HepG2 (cell line): Measurements from ENCODE around the gene CGB3. TPM values are rescaled to one million over a fixed set of nuclear protein-coding genes. Genes with fewer than 3 reads are reported as not detected.

Experiments used
- ATAC-seq: fragments of 200-7000 bp; cut with Tn5 transposase; 3 replicates; pipeline ENCODE4 v1.9.1; 2020; ENCODE audit warnings: mild to moderate bottlenecking, moderate library complexity
- BruUV-seq: library from RNA; stranded (reverse); fragments of 400-500 nt; replicated peaks from 2 replicates; lab custom pipeline; 2021; lab: Mats Ljungman, UMichigan
- CTCF ChIA-PET: fragments of 300-600 bp; formaldehyde crosslinking; extraction: SDS; loops from one replicate; lab custom pipeline; 2021; ENCODE audit warnings: low total read pairs, inconsistent platforms, low intra/inter-chr PET ratio; lab: Yijun Ruan, JAX
- POLR2A ChIA-PET: fragments of 350-600 bp; sonication (Branson Sonifier 250); formaldehyde crosslinking; loops from one replicate; lab custom pipeline; 2020; ENCODE audit warnings: antibody characterized with exemption, inconsistent platforms; lab: Yijun Ruan, JAX
- DNase-seq: peaks from one replicate; pipeline ENCODE4 v3.0.0-alpha.2; 2015; ENCODE audit warnings: low spot score
- FAIRE-seq: peaks from 3 replicates; lab custom pipeline; 2011; peaks lifted over from hg19 to GRCh38; lab: Jason Lieb, UNC
- H2AFZ ChIP-seq: one replicate; pipeline ENCODE4 v1.6.1; 2011; ENCODE audit warnings: low read length, inconsistent platforms
- H3K27ac ChIP-seq: fragments of 300-600 bp; 3 replicates; pipeline ENCODE4 v1.8.0; 2011; ENCODE audit warnings: mixed run types, mild to moderate bottlenecking, mixed read lengths, low read length, inconsistent platforms; ENCODE audit not compliant: insufficient read depth; ENCODE audit errors: extremely low read length
- H3K27me3 ChIP-seq, 2 experiments: fragments of 200-600 bp in 1 of 2; 2 replicates in 1 of 2; 3 replicates in 1 of 2; pipeline versions ENCODE4 v1.6.0 to v1.8.0; 2011; ENCODE audit warnings: low read length in 2 of 2, mild to moderate bottlenecking in 2 of 2, moderate library complexity in 2 of 2, inconsistent platforms in 1 of 2; ENCODE audit not compliant: insufficient read depth in 2 of 2, control insufficient read depth in 1 of 2
- H3K36me3 ChIP-seq, 2 experiments: fragments of 200-600 bp in 1 of 2; replicated peaks in 1 of 2; 2 replicates in 1 of 2; 3 replicates in 1 of 2; pipeline versions ENCODE4 v1.5.1 to v1.8.0; 2011; ENCODE audit warnings: low read length in 2 of 2, inconsistent platforms in 1 of 2; ENCODE audit not compliant: insufficient read depth in 2 of 2, control insufficient read depth in 1 of 2
- H3K4me1 ChIP-seq: 2 replicates; pipeline ENCODE4 v1.5.1; 2012; ENCODE audit warnings: low read length, inconsistent platforms; ENCODE audit not compliant: insufficient read depth
- H3K4me2 ChIP-seq: 2 replicates; pipeline ENCODE4 v1.6.0; 2011; ENCODE audit warnings: low read depth, low read length, inconsistent platforms
- H3K4me3 ChIP-seq, 3 experiments: fragments of 200-600 bp in 1 of 3; sonication (generic), shearing (Covaris generic) in 1 of 3; replicated peaks in 1 of 3; 2 replicates each; pipeline ENCODE4 v1.5.1; 2011 to 2016; ENCODE audit warnings: low read length in 3 of 3, inconsistent platforms in 2 of 3, low read depth in 2 of 3, mild to moderate bottlenecking in 2 of 3, control low read depth in 1 of 3, mixed read lengths in 1 of 3; ENCODE audit not compliant: insufficient read depth in 1 of 3
- H3K79me2 ChIP-seq: one replicate; pipeline ENCODE4 v1.6.1; 2011; ENCODE audit warnings: low read length, inconsistent platforms; ENCODE audit not compliant: insufficient read depth
- H3K9ac ChIP-seq: 2 replicates; pipeline ENCODE4 v1.6.0; 2011; ENCODE audit warnings: mild to moderate bottlenecking, low read depth, low read length, inconsistent platforms; ENCODE audit not compliant: insufficient read depth
- H3K9me3 ChIP-seq: 2 replicates; pipeline ENCODE4 v1.5.1; 2012; ENCODE audit warnings: mild to moderate bottlenecking, low read length
- H4K20me1 ChIP-seq: 2 replicates; pipeline ENCODE4 v1.6.0; 2011; ENCODE audit warnings: inconsistent platforms, mild to moderate bottlenecking, low read length, moderate library complexity; ENCODE audit not compliant: insufficient read depth
- HDAC6 ChIP-seq: fragments of 200-600 bp; sonication (generic); IDR thresholded peaks from 2 replicates; pipeline ENCODE4 v1.7.0; 2017; ENCODE audit warnings: mild to moderate bottlenecking, antibody characterized with exemption, low read length, low read depth
- HNF1B ChIP-seq: sonication (generic); formaldehyde crosslinking; IDR thresholded peaks from 2 replicates; pipeline ENCODE4 v1.5.1; 2020; ENCODE audit warnings: mild to moderate bottlenecking, moderate library complexity, missing genetic modification reagents
- HOXA7 ChIP-seq: sonication (generic); formaldehyde crosslinking; IDR thresholded peaks from 2 replicates; pipeline ENCODE4 v1.8.1; 2022; ENCODE audit warnings: mild to moderate bottlenecking, missing genetic modification reagents, moderate library complexity
- KDM6A ChIP-seq: IDR thresholded peaks from 2 replicates; pipeline ENCODE4 v1.6.1; 2016; ENCODE audit warnings: low read depth
- NFYC ChIP-seq: IDR thresholded peaks from 2 replicates; pipeline ENCODE4 v1.6.1; 2016; ENCODE audit warnings: missing genetic modification reagents, missing compliant biosample characterization
- SCMH1 ChIP-seq: sonication (generic); formaldehyde crosslinking; IDR thresholded peaks from 2 replicates; pipeline ENCODE4 v1.9.0; 2021; ENCODE audit warnings: missing genetic modification reagents, mild to moderate bottlenecking, borderline replicate concordance
- SKI ChIP-seq: fragments of 450-650 bp; IDR thresholded peaks from one replicate; pipeline ENCODE4 v1.6.1; 2018; ENCODE audit warnings: mild to moderate bottlenecking; ENCODE audit not compliant: partially characterized antibody
- ZMYM4 ChIP-seq: sonication (generic); formaldehyde crosslinking; IDR thresholded peaks from 2 replicates; pipeline ENCODE4 v1.8.1; 2023; ENCODE audit warnings: mild to moderate bottlenecking, missing genetic modification reagents
- ZNF550 ChIP-seq: sonication (generic); formaldehyde crosslinking; IDR thresholded peaks from 2 replicates; pipeline ENCODE4 v1.4.0; 2020; ENCODE audit warnings: mild to moderate bottlenecking, missing genetic modification reagents, borderline replicate concordance
- WGBS: methylation state at CpG from one replicate; pipeline ENCODE4 v1.1.6; 2017; ENCODE audit warnings: low lambda C conversion rate; 5-methylcytosine and 5-hydroxymethylcytosine counted together
- in situ Hi-C: cut with HindIII; loops from 2 replicates; pipeline ENCODE4 v1.10.0; 2017; ENCODE audit warnings: low pct_unique_long_range_greater_than_20kb; ENCODE audit not compliant: extremely low pct_ligation_motif_present
- intact Hi-C: fragments of 100-400 bp; cut with micrococcal nuclease; formaldehyde crosslinking; loops from one replicate; pipeline ENCODE4 v1.10.0; 2022; ENCODE audit not compliant: unreplicated experiment
- polyA plus RNA-seq, 8 experiments: library from polyadenylated mRNA; depleted of rRNA in 3 of 8; stranded (reverse) in 7 of 8; unstranded in 1 of 8; fragments of >200 nt; fragmentation: Illumina TruSeq in 4 of 8; extraction: Trizol in 4 of 8; gene quantifications; 2 replicates each; pipeline versions ENCODE4 v1.2.1 to v1.2.3, GENCODE V29; 2011 to 2016; ENCODE audit warnings: low read depth in 4 of 8, missing spikeins in 1 of 8, mixed read lengths in 1 of 8; ENCODE audit not compliant: insufficient read depth in 1 of 8
- total RNA-seq, 5 experiments: library from RNA; depleted of rRNA; stranded (reverse); fragments of >200 nt; fragmentation: Illumina TruSeq; extraction: Trizol; gene quantifications; 2 replicates each; pipeline ENCODE4 v1.2.3, GENCODE V29; 2016; ENCODE audit warnings: low read depth in 1 of 5
- TF ChIP-seq, protein P1 (sequence below): IDR thresholded peaks from 2 replicates; pipeline ENCODE4 v1.6.1; 2016
- TF ChIP-seq, protein P2 (sequence below): sonication (generic); formaldehyde crosslinking; IDR thresholded peaks from 2 replicates; pipeline ENCODE4 v1.4.0; 2020; ENCODE audit warnings: missing genetic modification reagents
- TF ChIP-seq, protein P3 (sequence below): sonication (generic); formaldehyde crosslinking; IDR thresholded peaks from 2 replicates; pipeline ENCODE4 v1.5.1; 2020; ENCODE audit warnings: mild to moderate bottlenecking, missing genetic modification reagents, moderate library complexity

Gene CGB3
- total and polyA plus RNA-seq, 2 of the 13 experiments (the other 11 are each of a cell fraction or from before 2014, with no cell fraction given) = not detected

DNA sequence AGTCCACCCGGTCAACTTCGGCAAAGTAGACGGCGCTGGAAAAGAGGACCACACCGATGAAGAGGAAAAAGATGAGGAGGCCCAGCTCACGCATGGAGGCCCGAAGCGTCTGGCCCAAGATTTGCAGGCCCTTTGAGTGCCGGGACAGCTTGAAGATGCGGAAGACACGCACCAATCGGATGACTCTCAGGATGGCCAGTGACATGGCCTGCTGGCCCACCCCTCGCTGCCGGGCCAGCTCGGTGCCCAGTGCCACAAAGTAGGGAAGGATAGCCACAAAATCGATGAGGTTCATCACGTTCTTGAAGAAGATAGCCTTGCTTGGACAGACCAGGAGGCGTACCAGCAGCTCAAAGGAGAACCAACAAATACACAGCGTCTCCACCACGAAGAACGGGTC, 46.3 kb upstream of the CGB3 start:
- H3K36me3 ChIP-seq = no peaks in the 10 kb centered on the region
- WGBS = 82% methylated on average over 21 of the region's 21 CpGs
- FAIRE-seq = no peak

More for the DNA sequence above, 46.3 kb upstream of the CGB3 start:
- H3K27me3 ChIP-seq = peaks cover 3 to 41% of the 10 kb centered on the region in 2 experiments
- POLR2A ChIA-PET = no interaction called here
- H3K4me3 ChIP-seq = no peak overlapping the region
- no peak overlapping the region for H2AFZ ChIP-seq
- CTCF ChIA-PET = no interaction called here
- no peaks in the 10 kb centered on the region for H3K9me3 ChIP-seq
- ATAC-seq (no peak), DNase-seq (no peak)
- no TSS peak for BruUV-seq
- H4K20me1 ChIP-seq = no peaks in the 10 kb centered on the region
- intact Hi-C loops = no loop called here
- H3K4me2 ChIP-seq = no peak overlapping the region
- no peak overlapping the region for H3K27ac ChIP-seq
- in situ Hi-C loops = no loop called here
- H3K4me1 ChIP-seq = peaks cover 5% of the 10 kb centered on the region; the same call in 1 of the 2 replicates
- H3K79me2 ChIP-seq = no peaks in the 10 kb centered on the region
- H3K9ac ChIP-seq = no peak overlapping the region
- TF ChIP-seq KDM6A (CRISPR knock-in tag) (no peak), HOXA7 (CRISPR knock-in tag) (no peak), HNF1B (CRISPR knock-in tag) (no peak), ZNF550 (CRISPR knock-in tag) (no peak), SCMH1 (CRISPR knock-in tag) (no peak), NFYC (CRISPR knock-in tag) (no peak), ZMYM4 (CRISPR knock-in tag) (no peak), SKI (no peak), HDAC6 (no peak)
- TF ChIP-seq, protein P1, sequence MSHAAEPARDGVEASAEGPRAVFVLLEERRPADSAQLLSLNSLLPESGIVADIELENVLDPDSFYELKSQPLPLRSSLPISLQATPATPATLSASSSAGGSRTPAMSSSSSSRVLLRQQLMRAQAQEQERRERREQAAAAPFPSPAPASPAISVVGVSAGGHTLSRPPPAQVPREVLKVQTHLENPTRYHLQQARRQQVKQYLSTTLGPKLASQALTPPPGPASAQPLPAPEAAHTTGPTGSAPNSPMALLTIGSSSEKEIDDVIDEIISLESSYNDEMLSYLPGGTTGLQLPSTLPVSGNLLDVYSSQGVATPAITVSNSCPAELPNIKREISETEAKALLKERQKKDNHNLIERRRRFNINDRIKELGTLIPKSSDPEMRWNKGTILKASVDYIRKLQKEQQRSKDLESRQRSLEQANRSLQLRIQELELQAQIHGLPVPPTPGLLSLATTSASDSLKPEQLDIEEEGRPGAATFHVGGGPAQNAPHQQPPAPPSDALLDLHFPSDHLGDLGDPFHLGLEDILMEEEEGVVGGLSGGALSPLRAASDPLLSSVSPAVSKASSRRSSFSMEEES = no peak
- TF ChIP-seq, protein P2, sequence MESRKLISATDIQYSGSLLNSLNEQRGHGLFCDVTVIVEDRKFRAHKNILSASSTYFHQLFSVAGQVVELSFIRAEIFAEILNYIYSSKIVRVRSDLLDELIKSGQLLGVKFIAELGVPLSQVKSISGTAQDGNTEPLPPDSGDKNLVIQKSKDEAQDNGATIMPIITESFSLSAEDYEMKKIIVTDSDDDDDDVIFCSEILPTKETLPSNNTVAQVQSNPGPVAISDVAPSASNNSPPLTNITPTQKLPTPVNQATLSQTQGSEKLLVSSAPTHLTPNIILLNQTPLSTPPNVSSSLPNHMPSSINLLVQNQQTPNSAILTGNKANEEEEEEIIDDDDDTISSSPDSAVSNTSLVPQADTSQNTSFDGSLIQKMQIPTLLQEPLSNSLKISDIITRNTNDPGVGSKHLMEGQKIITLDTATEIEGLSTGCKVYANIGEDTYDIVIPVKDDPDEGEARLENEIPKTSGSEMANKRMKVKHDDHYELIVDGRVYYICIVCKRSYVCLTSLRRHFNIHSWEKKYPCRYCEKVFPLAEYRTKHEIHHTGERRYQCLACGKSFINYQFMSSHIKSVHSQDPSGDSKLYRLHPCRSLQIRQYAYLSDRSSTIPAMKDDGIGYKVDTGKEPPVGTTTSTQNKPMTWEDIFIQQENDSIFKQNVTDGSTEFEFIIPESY (CRISPR knock-in tag) = no peak
- TF ChIP-seq, protein P3, sequence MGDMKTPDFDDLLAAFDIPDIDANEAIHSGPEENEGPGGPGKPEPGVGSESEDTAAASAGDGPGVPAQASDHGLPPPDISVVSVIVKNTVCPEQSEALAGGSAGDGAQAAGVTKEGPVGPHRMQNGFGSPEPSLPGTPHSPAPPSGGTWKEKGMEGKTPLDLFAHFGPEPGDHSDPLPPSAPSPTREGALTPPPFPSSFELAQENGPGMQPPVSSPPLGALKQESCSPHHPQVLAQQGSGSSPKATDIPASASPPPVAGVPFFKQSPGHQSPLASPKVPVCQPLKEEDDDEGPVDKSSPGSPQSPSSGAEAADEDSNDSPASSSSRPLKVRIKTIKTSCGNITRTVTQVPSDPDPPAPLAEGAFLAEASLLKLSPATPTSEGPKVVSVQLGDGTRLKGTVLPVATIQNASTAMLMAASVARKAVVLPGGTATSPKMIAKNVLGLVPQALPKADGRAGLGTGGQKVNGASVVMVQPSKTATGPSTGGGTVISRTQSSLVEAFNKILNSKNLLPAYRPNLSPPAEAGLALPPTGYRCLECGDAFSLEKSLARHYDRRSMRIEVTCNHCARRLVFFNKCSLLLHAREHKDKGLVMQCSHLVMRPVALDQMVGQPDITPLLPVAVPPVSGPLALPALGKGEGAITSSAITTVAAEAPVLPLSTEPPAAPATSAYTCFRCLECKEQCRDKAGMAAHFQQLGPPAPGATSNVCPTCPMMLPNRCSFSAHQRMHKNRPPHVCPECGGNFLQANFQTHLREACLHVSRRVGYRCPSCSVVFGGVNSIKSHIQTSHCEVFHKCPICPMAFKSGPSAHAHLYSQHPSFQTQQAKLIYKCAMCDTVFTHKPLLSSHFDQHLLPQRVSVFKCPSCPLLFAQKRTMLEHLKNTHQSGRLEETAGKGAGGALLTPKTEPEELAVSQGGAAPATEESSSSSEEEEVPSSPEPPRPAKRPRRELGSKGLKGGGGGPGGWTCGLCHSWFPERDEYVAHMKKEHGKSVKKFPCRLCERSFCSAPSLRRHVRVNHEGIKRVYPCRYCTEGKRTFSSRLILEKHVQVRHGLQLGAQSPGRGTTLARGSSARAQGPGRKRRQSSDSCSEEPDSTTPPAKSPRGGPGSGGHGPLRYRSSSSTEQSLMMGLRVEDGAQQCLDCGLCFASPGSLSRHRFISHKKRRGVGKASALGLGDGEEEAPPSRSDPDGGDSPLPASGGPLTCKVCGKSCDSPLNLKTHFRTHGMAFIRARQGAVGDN (CRISPR knock-in tag) = no peak
